Hematopoietic multipotent progenitor cell (in vitro differentiated cells): ENCODE data around the gene MFF. TPM values are rescaled to one million over a fixed set of nuclear protein-coding genes. Genes with fewer than 3 reads are reported as not detected.
A peak's percentile ranks its signal among the peaks of the same experiment; 100 is the strongest.

Experiments used
- DNase-seq, 3 donors: peaks; one replicate each; pipeline ENCODE4 v3.0.0-alpha.2; 2011 to 2015; ENCODE audit warnings: low read depth in 2 of 3, low spot score in 2 of 3
- total RNA-seq: library from RNA; depleted of rRNA; stranded (reverse); fragments of >200 nt; gene quantifications from one replicate; pipeline ENCODE4 v1.2.3, GENCODE V29; 2012

The MFF gene
- total RNA-seq, 1 donor = 34.2 TPM

- DNase-seq = no peak
Measured at GRCh38 chr2:227404585-227405271, 79.7 kb downstream of the MFF start.

DNA sequence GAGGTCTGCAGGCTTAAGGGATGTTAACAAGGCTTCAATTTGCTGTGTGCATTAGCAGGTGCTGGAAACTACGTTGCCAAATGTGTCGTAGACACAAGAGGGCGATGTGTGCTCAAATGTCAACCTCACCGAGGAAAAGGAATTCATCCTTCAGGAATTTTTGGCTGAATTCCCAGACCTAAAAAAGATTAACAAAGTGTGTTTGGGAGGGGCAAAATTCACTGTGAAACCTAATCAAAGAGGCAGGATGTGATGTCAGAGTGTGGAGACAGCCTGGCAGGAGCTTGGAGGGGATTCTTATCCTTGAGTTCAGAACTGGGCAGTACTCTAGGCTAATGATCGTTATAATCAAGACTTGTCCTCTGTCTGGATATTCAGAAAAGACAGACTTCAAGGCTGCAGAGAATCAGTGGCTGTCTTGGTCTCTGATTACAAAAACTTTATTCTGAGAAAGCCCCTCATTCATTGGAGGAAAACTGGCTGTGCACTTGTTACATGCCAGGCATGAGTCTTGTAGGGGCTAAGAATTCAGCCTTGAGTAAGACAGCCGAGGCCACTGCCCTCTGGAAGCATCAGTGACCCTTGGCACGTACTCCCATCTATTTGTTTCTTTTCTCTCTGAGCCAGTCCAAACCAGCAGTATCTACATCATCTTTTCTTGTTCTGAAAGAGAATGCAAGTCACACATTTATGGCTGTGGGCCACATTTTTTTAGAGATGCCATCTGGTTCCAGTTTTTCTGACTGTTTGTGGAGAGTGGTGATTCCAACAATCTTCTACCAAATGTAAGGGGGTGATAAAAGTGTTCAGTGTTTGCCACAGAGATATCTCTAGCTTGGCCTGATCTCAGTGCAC, 81.4 kb downstream of the MFF start:
- DNase-seq = peak in 2 of 3 donors; percentile 60 to 90

Other genes starting within 250 kb of the MFF start
- not detected for gene COL4A4, start 161.0 kb upstream of the MFF start, total RNA-seq
- gene COL4A3, start 160.6 kb upstream of the MFF start, total RNA-seq = under 0.01 TPM
- gene TM4SF20, start 54.1 kb downstream of the MFF start, total RNA-seq = not detected
- gene SCYGR1, start 62.7 kb downstream of the MFF start, total RNA-seq = not detected
- 59.2 TPM for gene AGFG1, start 146.9 kb downstream of the MFF start, total RNA-seq